Eye (tissue), 1 donor: Measurements from ENCODE around the gene TSEN34.
A peak's percentile ranks its signal among the peaks of the same experiment; 100 is the strongest.
"Not testable (repeated sequence)": the region's sequence is repeated elsewhere in the genome, so short reads cannot be mapped to it uniquely, and the experiment has no call there.

Source experiments
- DNase-seq: peaks from one replicate; pipeline ENCODE4 v3.0.0-alpha.2; 2015

Gene TSEN34

GRCh38 chr19:54209811-54210494 lies 18.8 kb downstream of the TSEN34 start:
- DNase-seq: peak; percentile 81

DNA sequence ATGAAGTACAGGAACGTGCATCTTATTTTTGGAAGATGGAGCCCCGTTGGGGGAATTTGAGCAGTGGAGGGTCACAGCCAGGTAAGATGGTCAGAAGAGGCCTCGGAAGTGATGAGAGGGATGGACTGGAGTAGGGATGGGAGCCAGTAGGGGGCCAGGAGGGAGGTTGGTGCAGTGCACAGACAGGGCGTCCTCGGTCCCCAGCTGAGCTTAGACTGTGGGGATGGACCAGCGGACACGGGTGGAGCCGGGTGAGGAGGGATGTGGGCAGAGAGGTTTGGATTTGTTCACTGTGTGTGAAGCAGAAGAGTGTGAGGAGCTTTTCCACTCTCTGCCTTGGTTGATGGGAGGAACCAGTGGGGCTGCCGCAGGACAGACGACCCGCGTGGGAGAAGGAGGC lies 20.1 kb downstream of the TSEN34 start:
- no peak for DNase-seq

DNA sequence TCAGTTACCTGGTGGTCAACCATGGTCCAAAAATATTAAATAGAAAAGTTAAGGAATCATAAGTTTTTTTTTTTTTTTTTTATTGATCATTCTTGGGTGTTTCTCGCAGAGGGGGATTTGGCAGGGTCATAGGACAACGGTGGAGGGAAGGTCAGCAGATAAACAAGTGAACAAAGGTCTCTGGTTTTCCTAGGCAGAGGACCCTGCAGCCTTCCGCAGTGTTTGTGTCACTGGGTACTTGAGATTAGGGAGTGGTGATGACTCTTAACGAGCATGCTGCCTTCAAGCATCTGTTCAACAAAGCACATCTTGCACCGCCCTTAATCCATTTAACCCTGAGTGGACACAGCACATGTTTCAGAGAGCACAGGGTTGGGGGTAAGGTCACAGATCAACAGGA lies 23.1 kb downstream of the TSEN34 start:
- not testable (repeated sequence) for DNase-seq

- DNase-seq: not testable (repeated sequence)
Measured at GRCh38 chr19:54214734-54215133, 23.6 kb downstream of the TSEN34 start.

DNA sequence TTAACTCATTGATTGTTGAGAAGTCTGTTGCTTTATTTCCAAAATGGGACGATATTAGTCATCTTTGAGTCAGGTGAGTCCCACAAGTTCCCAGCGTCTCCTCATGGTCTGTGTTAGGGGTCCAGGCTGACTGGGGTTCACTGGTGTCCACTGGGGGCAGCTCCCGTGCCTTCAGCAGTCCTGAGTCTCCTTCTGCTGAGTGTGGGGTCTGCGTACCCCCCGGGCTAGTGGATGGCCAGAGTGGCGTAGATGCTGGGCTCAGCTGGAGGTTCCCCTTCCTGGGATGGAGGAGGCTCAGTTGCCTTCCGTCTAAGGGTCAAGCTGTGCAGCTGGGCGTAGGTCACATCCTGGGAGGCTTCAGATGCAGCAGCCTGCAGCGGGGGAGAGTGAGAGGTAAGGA lies 25.8 kb downstream of the TSEN34 start:
- no peak for DNase-seq

- DNase-seq: not testable (repeated sequence)
Measured at GRCh38 chr19:54217517-54218247, 26.6 kb downstream of the TSEN34 start.

DNA sequence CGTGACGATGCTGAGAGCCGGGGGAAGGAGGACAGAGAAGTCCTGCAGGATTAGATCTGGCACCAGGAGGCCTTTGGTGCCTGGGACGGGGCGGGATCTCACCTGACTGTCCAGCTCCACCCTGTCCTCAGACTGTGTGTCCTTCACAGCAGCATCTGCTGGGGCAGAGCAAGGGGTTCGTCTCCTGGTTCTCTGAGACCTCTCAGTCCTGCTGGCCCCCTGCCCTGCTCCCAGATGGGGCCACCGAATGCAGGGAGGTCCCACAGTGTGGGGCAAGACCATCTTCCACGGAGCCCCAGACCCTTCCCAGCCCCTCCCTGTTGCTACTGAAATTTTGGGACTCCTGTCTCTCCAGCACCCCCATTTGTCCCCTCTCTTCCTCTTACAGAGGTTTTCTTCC lies 27.2 kb downstream of the TSEN34 start:
- no peak for DNase-seq

GRCh38 chr19:54218960-54219661 lies 28.0 kb downstream of the TSEN34 start:
- DNase-seq: no peak

DNA sequence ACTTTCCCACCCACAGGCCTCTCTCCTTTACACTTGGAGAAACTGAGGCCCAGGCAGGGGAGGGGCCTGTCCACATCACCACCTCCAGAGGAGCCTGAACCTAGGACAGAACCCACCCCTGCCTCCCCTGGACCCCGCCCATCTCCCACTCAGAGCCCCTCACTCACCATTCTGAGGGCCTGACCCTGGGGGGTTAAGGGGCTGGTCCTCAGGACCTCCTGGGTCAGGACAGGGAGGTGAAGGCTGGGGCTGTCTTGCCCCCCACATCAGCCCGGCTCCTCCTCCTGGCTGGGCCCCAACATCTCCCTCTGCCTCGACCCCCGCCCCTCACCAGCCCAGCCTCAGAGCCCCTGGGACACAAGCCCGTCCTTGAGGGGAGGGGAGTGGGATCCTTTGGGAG lies 28.6 kb downstream of the TSEN34 start:
- DNase-seq: not testable (repeated sequence)

GRCh38 chr19:54221947-54222346 lies 30.8 kb downstream of the TSEN34 start:
- DNase-seq: not testable (repeated sequence)

GRCh38 chr19:54222474-54223276 lies 31.6 kb downstream of the TSEN34 start, which contains the start of gene LILRB3:
TSS of gene LILRB3 (minus strand) at chr19:54223007. CDS start at chr19:54222976, 31 bp downstream.
- DNase-seq: not testable (repeated sequence)

DNA sequence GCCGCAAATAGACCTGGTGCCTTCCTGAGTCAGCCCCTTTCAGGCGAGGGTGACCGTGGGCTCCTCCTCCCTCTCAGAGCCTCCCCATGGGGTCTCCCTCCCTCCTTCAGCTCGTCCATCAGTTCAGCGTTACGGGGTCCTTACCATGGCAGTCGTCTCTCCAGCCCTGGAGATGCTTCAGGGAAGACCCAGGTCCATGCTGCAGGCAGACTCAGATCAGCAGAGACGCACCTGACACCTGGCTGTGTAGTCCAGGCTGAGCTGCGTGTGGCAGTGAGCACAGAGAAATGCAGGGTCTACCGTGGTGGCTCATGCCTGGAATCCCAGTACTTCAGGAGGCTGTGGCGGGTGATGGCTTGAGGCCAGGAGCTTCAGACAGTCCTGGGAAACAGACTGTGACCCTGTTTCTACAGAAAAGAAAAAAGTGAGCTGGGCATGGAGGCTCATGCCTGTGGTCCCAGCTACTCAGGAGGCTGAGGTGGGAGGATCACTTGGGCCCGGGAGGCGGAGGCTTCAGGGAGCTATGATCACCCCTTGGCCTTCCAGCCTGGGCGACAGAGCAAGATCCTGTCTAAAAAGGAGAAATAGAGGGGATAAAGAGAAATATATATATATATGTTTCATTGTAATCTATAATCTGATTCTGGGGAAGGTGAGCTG lies 32.3 kb downstream of the TSEN34 start:
- not testable (repeated sequence) for DNase-seq

DNA sequence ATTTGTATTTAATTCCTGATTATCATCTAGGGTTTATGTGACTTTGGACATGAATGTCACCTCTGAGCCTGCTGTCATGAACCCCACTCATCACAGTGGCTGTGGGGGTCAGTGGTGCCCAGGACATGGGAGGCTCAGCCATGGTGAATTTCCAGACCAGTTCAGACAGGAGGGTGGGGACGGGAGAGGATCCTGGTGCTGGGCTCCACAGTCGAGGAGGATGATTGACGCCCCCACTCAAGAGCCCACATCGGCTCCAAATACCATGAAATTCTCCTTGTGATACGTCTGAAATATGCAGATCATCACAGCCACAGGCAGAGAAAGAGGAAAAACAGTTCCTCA lies 32.8 kb downstream of the TSEN34 start:
- DNase-seq: not testable (repeated sequence)

DNA sequence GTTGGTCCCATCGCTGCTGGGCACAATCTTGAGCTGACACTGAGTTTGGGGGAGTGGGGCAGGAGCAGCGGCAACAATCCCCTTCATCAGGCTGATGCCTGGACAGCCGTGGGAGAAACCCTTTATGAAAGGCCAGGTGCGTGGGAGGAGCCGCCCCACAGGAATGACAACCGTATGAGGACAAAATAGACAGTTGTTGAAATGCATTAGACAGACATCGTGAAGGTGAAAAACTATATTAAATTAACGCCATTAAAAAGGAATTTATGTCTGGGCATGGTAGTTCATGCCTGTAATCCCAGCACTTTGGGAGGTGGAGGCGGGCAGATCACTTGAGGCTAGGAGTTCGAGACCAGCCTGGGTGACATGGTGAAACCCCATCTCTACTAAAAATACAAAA lies 33.5 kb downstream of the TSEN34 start:
- not testable (repeated sequence) for DNase-seq

DNA sequence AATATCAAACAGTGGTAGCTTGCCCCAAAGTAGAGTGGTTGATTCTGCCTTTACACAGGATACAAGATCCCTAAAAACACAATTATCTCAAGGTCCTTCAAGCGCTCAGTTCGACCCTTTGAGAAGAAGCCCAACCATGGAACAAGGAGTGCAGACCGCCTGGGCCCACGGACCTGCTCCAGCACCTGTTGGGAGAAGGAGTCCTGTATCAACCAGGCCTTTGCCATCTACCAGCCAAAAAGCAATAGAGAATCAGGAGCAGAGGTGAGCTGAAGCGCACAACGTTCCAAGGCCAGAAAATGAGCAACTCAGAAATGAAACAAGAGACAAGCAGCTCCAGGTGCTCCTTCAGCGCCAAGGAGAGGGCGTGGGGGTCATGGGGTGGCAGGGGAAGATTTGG lies 38.0 kb downstream of the TSEN34 start:
- DNase-seq: no peak

- no peak for DNase-seq
Measured at GRCh38 chr19:54230031-54230430, 38.9 kb downstream of the TSEN34 start.

- peak; percentile 90 for DNase-seq
Measured at GRCh38 chr19:54231077-54231931, 40.2 kb downstream of the TSEN34 start.

DNA sequence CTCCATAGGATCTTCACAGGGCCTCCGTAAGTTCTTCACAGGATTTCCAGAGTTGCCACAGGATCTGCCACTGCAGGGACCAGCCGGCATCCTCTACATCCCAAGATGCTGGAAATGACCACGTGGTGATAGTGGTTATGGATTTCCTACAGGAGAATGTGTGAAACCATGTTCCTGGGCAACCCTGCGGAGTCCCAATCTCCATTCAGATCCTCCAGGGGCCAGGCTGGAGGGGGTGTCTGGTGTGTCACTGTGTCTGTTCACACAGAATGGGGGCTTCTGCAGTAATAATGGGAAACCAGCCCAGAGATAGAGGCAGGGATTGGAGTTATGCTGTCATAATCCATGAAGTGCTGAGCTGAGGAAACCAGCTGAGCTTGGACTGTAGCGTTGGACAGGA lies 42.8 kb downstream of the TSEN34 start:
- DNase-seq: no peak

DNA sequence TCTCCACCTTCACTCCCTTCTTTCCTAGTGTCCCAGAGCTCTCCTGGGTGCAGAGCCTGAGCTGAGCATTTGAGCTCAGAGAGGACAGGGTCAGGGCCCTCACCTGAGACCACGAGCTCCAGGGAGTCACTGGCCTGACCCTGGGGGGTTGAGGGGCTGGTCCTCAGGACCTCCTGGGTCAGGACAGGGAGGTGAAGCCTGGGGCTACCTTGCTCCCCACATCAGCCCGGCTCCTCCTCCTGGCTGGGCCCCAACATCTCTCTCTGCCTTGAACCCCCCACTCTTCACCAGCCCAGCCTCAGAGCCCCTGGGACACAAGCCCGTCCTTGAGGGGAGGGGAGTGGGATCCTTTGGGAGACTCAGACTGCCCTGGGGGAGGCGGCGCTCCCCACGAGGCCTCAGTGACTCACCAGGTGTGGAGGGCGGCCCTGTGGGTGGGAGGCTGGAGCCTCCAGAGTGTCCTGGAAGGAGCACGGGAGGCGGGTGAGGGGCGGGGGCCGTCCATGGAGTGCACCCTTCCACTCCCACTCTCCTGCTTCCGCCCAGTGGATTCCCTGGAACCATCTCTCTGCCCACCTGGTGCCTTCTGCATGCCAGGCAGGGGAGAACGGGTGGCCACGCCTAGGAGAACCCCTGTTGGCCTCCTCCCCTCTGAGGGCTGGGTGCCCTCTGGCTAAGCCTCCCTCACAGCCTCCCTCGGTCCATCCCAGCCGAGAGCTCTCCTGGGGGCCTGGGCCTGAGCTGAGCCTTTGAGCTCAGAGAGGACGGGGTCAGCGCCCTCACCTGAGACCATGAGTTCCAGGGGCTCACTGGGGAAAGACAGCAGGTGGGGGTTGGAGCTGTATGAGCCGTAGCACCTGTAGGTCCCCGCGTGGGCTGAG lies 48.6 kb downstream of the TSEN34 start:
- DNase-seq: not testable (repeated sequence)
